Lower lobe of right lung (tissue), 2 donors: Measurements from ENCODE around the gene SLC6A6. TPM values are rescaled to one million over a fixed set of nuclear protein-coding genes. Genes with fewer than 3 reads are reported as not detected.
A peak's percentile ranks its signal among the peaks of the same experiment; 100 is the strongest.

Experiments used
- ATAC-seq, 2 donors: fragments of 200-7000 bp; cut with Tn5 transposase; one replicate each; pipeline ENCODE4 v1.9.1; 2020 to 2022; ENCODE audit warnings: mild to moderate bottlenecking in 2 of 2, moderate library complexity in 2 of 2
- DNase-seq: peaks from one replicate; pipeline ENCODE4 v3.0.0-alpha.2; 2020
- H3K27ac ChIP-seq: fragments of 200-600 bp; one replicate; pipeline ENCODE4 v1.8.0; 2022
- H3K27me3 ChIP-seq: fragments of 200-600 bp; one replicate; pipeline ENCODE4 v1.8.0; 2022; ENCODE audit warnings: low read depth
- H3K36me3 ChIP-seq: fragments of 200-600 bp; one replicate; pipeline ENCODE4 v1.8.0; 2022; ENCODE audit warnings: mild to moderate bottlenecking
- H3K4me1 ChIP-seq: fragments of 200-600 bp; one replicate; pipeline ENCODE4 v1.8.0; 2022
- H3K4me3 ChIP-seq: fragments of 200-600 bp; one replicate; pipeline ENCODE4 v1.8.0; 2022; ENCODE audit warnings: mild to moderate bottlenecking
- H3K9me3 ChIP-seq: fragments of 200-600 bp; one replicate; pipeline ENCODE4 v1.8.0; 2022
- CTCF ChIP-seq: fragments of 200-600 bp; IDR thresholded peaks from one replicate; pipeline ENCODE4 v1.8.0; 2022; ENCODE audit warnings: antibody characterized with exemption, mild to moderate bottlenecking
- intact Hi-C: fragments of 100-400 bp; cut with DNase I; formaldehyde crosslinking; loops from one replicate; pipeline ENCODE4 v1.11.0; 2022
- total RNA-seq: library from RNA; stranded (reverse); fragmentation: NEBNext Ultra II Directional; extraction: Animal tissue kit (Norgen Biotek cat#: 25700); gene quantifications from one replicate; pipeline ENCODE4 v1.2.1, GENCODE V29; 2021
- donor health status: DM: no; HTN: yes; CAD: no; lungs with severe emphysema.

SLC6A6 gene
- total RNA-seq, 1 donor from 2014 or later: 84.0 TPM

- Histone ChIP-seq H3K36me3 (peaks cover 95% of the 10 kb centered on the region), H3K9me3 (no peaks in the 10 kb centered on the region), H3K4me1 (peaks cover 10% of the 10 kb centered on the region), H3K27ac (no peak overlapping the region), H3K4me3 (no peak overlapping the region), H3K27me3 (no peaks in the 10 kb centered on the region)
- intact Hi-C loops: loop anchor here (5.0 kb wide), 1 partner anchor 204 kb away; no protein-coding TSS in a partner anchor
- ATAC-seq: no peak
- no peak for TF ChIP-seq CTCF
- no peak for DNase-seq
Measured at GRCh38 chr3:14466179-14466903, 63.9 kb downstream of the SLC6A6 start.

GRCh38 chr3:14467814-14468620, 65.6 kb downstream of the SLC6A6 start:
- ATAC-seq (peak; percentile 49 to 50), DNase-seq (no peak)
- Histone ChIP-seq H3K27me3 (no peaks in the 10 kb centered on the region), H3K27ac (no peak overlapping the region), H3K4me3 (no peak overlapping the region), H3K36me3 (peaks cover 95% of the 10 kb centered on the region), H3K4me1 (peaks cover 10% of the 10 kb centered on the region), H3K9me3 (no peaks in the 10 kb centered on the region)
- intact Hi-C loops: loop anchor here (5.0 kb wide), 1 partner anchor 206 kb away; no protein-coding TSS in a partner anchor
- TF ChIP-seq CTCF: peak; percentile 83

- Histone ChIP-seq H3K4me1 (peaks cover 16% of the 10 kb centered on the region), H3K27ac (no peak overlapping the region), H3K27me3 (no peaks in the 10 kb centered on the region), H3K36me3 (peaks cover 94% of the 10 kb centered on the region), H3K9me3 (no peaks in the 10 kb centered on the region), H3K4me3 (no peak overlapping the region)
- intact Hi-C loops: loop anchor here (5.0 kb wide), 1 partner anchor 206 kb away; no protein-coding TSS in a partner anchor
- DNase-seq (no peak), ATAC-seq (no peak)
- no peak for TF ChIP-seq CTCF
Measured at GRCh38 chr3:14468621-14468981, 66.2 kb downstream of the SLC6A6 start.

DNA sequence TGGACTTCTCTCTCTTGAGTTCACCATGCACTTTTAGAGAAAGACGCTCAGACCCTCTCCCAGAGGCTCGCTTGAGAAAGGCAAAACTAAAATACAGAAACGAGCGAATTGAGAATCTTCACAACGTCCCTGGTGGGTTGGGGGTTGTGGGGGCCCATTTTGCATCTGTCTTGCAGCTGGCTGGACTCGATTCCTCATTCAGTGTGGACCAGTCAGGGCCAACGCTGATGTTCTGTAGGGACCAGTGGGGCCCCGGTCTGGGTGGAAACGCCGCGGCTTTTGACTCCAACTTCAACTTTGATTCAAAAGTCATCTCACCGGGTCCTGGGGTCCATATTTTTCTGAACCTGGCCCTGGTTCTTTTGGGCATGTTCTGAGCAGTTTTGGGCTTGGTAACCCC, 68.1 kb downstream of the SLC6A6 start:
- ATAC-seq (no peak), DNase-seq (no peak)
- Histone ChIP-seq H3K4me3 (no peak overlapping the region), H3K4me1 (peaks cover 20% of the 10 kb centered on the region), H3K9me3 (no peaks in the 10 kb centered on the region), H3K36me3 (peaks cover 91% of the 10 kb centered on the region), H3K27me3 (no peaks in the 10 kb centered on the region), H3K27ac (no peak overlapping the region)
- no peak for TF ChIP-seq CTCF
- intact Hi-C loops: no loop called here

DNA sequence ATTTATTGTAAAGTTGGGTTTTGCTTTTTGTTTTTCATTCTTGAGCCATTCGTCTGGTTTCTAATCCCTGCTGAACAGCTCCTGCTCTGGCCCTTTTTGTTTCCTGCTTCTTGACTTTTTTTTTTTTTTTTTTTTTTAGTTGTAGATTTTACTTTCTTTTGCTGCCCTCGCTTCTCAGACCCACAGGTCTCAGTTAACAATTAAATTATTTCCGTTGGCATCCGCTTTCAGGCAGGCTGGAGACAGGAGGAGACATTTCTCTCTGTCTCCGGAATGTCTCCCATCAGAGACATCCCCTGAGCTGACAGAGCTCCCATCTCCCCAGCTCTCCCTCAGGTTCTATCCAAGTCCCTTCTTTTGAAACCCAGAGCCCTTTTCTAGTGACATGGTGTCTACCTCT, 68.6 kb downstream of the SLC6A6 start:
- peaks cover 91% of the 10 kb centered on the region for H3K36me3 ChIP-seq
- H3K9me3 ChIP-seq: no peaks in the 10 kb centered on the region
- H3K27me3 ChIP-seq: no peaks in the 10 kb centered on the region
- H3K4me3 ChIP-seq: no peak overlapping the region
- DNase-seq (no peak), ATAC-seq (no peak)
- intact Hi-C loops: no loop called here
- H3K27ac ChIP-seq: no peak overlapping the region
- H3K4me1 ChIP-seq: peaks cover 20% of the 10 kb centered on the region
- no peak for TF ChIP-seq CTCF
